Measurements from ENCODE around the gene ADAMTS17.

Gene ADAMTS17

DNA sequence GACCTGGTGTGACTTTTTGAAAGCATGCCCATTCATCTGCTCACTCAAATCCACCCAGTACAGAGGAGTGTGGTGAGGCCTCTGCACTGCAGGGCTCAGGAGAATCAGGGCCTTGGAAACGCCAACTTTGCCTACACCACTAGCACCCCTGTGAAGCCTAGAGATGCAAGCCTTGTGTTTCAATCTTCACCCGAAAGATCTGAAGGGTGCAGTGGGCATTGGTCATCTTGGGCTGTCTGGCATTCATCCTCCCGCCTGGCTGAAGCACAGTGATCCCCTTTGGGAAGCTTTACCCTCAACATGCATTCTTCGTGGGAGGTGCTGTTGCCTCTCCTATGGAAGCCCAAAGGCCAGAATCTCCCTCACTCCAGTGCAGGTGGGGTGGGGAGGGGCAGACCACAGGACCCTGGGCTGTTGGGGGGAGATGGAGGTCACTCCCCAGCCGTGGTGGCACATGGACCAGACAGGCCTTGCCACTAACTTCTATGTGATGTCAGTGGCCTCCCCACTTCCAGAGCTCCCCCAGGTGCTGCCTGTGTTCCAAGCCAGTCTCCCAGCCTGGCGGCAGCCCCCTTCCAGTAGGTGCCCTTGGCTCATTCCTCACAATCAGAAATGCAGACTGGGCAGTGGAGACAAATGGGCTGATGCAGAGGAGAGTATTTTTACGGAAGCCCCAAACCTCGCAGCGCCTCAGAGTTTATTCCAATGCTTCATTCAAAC is 92.5 kb downstream of the ADAMTS17 start:
- no peak for DNase-seq (ENCODE audit: low read depth in 2 of 2)

DNA sequence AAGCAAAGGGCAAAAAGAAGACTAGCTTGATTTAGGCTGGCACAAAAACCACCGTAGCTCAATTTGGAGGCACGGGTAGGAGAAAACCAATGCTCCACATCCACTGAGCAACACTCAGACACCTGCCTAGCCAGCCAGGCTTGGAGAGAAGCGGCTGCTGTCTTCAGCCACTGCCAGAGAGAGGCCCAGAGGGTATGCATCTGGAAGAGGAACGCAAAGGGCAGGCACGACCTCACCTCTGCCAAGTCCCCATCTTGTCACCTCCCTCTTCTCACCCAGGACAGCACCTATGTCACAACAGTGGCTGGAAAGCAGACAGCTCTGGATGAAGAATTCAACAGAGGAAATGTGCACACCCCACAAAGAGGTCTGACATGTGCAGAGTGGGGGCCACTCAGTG is 93.5 kb downstream of the ADAMTS17 start:
- DNase-seq (ENCODE audit: low read depth in 2 of 2): no peak

DNA sequence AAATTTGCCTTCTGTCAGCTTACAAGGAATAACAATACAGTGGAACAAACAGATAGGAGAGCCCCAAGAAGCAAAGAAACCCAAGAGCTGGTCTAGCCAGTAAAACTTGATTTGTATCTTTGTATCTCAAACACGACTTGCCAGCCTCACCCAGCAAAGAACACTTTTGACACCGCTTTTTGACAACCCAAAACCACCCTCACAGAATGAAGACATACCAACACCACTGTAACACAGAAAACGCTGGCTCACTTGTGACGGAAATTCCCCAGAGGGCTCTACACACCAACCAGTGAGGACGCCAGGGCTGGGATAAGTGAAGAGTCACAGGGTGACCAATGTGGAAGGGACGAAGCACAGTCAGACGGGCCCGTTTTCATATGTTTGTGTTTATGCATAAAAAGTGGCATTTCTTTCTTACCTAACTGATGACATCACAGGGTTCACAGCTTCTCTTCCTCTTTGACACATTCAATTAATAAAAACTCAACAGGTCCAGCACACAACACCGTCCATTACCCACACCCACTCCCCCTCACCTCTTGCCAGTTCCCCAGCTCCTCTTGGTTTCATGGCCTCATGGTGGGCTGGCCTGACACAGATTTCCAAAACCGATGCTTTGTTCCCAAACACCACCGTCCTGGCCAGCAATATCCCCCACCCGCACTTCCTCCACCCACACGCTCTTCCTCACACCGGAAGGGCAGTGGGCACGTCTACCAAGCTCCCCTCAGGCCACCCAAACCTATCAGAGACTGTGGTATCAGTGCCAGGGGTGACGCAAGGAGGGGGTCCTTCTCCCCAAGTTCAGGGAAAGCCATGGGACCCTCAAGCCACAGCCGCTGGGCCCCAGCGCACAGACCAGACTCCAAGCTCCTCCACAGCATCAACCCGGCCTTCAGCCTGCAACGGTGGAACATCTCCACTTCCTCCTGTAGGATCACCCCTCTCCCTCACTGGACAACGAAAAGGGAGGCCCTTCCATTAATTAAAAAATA is 94.2 kb downstream of the ADAMTS17 start:
- DNase-seq (ENCODE audit: low read depth in 2 of 2): no peak

DNA sequence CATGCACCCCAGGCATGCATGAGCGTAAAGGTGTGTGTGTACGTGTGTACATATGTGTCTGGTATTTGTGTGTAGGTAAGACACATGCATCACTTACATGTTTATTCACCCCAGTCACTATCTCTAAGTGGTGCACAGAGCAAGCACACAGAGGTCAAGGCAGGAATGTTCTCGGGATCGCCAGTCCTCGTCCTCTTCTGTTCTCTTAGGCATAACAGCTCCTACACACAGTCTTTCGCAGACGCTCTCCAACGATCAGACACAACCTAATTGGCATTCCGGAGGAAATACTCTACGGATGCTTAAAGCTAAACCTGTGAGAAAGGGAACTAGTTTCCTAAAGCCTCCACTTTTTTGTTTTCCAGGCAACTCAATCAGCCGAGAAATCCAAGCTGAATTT is 95.9 kb downstream of the ADAMTS17 start:
- DNase-seq (ENCODE audit: low read depth in 2 of 2): no peak

DNA sequence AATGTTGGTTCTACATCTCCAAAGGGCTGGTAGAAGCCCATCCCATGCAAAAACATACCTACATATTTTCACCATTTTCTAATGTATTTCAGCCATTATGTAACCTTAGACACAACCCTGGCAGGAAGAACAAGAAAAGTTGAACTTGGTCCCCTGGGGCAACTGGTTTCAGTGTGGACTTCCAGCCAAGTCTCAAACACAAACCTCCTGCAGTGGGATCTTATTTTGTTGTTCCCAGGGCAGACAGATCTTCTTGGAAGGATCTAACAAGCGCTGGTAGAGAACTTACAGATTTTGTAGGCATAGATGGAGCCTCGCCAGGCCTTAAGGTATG is 96.3 kb downstream of the ADAMTS17 start:
- no peak for DNase-seq (ENCODE audit: low read depth in 2 of 2)

DNA sequence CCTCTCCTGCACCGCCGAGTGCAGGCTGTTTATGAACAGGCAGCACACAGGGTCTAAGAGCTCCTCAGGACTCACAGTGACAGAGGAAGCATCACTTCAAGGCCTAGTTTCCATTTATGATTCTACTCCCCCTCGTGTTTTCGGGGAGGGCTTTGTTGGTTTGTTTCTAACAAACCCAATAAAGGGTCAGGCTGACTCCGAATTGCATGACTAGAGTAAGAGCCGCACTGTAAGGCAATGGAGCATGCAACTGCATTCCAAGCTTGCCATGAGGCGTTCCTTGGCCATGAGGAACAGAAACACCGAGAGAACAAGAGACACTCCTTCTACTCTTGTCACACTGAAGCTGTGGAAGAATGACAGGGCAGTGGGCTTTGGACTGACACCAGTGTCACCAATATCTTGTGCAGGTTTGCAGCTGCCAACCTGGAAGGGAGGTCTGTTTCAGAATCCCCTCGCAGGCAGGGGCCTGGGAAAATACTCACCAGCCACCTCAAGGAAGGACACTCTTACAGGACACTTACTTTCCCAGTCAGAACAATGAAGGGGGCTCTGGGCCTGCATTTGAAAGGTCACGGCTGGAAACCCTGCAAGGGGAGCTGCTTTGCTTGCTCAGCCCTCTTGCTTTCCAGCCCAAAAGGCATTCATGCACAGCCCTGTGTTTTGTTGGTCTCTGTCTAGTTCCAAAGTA is 96.8 kb downstream of the ADAMTS17 start:
- no peak for DNase-seq (ENCODE audit: low read depth in 2 of 2)

DNA sequence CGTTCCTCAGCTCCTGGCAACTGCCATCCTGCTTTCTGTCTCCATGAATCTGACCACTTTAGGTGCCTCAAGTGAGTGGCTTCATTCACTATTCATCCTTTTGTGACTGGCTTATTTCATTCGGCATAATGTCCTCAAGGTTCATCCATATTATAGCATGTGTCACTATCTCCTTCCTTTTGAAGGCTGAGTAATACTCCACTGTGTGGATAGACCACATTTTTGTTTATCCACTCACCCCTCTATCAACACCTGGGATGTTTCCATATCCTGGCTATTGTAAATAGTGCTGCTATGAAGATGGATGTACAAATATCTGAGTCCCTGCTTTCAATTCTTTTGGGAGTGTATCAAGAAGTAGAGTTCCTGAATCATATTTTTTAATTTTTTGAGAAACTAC is 98.8 kb downstream of the ADAMTS17 start:
- no peak for DNase-seq (ENCODE audit: low read depth in 2 of 2)

DNA sequence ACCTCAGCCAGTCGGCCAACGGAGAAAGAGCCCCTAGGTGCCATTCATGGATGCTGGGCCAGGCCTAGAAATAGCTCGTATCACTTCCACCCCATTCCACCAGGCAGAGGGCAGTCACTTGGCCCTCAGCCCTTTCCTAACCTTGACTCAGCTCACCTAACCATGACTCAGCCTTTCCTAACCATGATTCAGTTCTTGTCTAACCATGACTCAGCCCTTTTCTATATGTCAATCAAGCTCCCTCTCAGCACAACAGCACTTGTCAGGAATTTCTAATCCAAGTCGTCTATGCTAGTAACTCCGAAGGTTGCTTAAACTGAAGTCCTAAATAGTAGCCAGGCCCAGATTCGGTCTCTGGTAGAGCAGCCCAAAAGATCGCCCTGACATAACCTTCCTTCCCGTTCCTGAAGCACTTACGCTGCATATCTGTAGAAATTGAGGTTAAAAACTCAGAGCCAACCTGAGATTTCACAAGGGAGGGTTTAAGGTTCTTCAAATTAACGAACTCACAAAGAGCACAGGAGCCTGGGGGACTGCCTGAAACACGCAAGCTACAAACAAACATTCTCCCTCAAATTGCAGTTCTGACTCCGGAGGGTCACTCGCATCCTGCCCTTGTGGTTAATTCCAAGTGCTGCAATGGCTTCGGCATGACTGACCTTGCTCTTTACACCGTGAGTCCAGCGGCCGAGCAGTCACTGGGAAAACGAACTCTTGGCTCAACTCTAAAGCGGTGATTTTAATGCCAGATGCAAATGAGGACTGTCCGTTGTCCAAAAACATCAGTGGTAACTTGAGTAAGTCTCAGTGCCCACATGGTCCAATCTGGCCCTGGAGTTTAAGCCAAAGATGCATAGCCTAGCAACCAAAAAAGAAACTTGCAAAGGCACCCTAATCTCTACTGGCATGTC is 99.9 kb downstream of the ADAMTS17 start:
- DNase-seq (ENCODE audit: low read depth in 2 of 2): no peak

DNA sequence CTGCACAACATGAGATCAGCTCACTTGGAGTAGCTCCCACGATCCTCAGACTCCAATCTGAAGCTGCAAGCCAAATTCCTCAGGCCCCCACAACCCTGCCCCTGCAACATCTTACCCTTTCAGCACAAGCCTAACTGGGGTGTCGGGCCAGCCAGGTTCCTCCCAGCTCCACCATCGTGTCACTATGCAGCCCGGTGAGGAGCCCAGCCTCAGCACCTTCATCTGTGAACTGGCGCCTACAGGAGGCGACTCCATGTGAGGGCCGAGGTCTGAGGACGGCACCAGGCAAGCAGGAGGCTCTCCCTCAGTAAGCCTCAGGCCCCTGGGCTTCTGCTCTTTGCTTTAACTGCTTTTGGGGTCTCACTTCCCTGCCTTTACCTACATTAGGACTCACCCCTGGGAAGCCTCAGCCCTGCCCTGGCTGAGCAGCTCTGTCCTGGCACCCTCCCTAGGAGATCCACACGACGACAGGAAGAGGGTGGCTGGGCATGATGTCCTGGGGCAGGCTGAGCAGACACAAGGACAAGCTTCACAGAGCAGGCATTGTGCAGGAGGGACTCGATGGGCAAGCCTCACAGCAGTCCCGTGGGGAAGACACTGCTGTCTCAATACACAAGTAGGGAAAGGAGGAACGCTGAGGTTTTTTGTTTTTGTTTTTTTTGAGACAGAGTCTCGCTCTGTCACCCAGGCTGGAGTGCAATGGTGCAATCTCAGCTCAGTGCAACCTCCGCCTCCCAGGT is 104.6 kb downstream of the ADAMTS17 start:
- no peak for DNase-seq (ENCODE audit: low read depth in 2 of 2)

DNA sequence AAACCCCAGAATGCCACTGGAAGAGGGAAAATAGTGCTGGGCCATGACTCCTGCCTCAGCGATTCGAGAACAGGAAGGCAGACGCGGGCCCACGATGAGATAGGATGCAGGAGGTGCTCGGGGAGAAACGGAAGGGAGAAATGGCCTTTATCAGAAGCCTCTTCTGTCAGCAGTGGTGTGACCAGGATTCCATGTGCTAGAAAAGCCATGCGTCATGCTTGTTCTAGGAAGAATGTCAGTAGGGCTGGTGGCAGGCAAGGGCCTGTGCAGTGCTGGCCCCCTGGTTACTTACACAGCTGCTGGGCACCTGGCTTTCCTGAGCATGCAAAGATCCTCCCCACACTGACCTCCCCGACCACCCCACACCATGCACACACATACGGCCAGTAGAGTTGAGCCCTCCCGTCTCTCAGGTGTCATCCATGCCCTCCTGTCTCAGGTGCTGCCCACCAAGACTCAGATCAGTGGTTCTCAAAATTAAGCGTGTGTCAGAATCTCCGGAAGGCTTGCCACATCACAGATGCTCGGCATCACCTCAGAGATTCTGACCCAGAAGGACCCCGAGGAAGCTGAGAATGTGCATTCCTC is 106.7 kb downstream of the ADAMTS17 start:
- no peak for DNase-seq (ENCODE audit: low read depth in 2 of 2)

DNA sequence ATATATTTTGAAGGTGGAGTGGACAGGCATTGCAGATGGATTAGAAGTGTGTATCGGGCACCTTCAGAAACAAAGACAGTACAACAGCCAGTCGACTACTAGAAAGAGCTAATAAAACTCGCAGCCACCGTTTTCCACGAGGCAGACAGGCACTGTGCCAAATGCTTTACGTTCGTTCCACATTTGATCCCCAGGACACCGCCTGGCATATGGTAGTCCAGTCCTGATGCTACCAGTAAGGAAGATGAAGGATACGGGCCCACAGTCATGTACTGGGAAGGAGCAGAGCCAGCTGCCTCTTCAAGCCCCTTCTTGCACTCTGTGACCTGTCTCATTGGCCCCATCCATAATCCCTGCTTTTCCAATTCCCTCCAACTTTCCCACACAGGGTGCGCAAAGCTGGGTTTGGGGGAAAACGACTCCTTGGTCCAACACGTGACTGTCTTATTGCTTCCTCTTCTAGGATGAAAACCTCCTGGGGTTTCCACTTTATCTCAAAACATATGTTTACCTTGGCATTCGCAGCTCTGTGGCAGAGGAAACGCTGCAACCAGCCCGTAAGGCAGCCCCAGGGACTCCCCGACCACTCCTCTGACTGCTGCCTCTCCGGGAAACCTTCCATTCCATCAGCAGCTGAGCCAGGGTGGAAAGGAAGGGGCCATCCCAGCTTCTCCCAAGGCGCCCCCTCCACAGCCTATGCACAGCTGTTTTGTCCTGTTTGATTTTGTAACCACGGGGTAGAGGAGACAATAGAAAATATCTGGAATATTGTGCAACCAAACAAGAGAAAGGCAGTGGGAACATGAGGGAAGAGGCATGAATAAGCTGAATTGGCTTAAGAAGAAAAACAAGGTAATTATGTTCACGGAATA is 107.4 kb downstream of the ADAMTS17 start:
- DNase-seq (ENCODE audit: low read depth in 2 of 2): no peak

DNA sequence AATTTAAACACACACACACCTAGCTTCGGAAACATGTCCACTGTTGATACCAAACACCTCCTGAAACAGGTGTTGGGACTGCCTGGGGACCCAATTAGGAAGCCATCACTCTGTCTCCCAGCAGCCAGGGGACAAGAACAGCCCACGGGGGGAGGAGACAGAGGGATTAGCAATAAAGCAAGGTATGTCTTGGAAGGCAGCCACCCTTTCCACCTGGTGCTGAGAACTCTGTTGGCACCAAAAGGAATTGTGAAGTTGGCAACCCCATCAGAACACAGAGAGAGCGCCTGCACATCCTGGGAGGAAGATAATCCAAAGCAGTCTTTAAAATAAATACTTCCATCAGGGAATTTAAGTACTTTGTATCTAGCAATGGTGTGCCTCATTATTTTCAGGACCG is 111.0 kb downstream of the ADAMTS17 start:
- DNase-seq (ENCODE audit: low read depth in 2 of 2): no peak

DNA sequence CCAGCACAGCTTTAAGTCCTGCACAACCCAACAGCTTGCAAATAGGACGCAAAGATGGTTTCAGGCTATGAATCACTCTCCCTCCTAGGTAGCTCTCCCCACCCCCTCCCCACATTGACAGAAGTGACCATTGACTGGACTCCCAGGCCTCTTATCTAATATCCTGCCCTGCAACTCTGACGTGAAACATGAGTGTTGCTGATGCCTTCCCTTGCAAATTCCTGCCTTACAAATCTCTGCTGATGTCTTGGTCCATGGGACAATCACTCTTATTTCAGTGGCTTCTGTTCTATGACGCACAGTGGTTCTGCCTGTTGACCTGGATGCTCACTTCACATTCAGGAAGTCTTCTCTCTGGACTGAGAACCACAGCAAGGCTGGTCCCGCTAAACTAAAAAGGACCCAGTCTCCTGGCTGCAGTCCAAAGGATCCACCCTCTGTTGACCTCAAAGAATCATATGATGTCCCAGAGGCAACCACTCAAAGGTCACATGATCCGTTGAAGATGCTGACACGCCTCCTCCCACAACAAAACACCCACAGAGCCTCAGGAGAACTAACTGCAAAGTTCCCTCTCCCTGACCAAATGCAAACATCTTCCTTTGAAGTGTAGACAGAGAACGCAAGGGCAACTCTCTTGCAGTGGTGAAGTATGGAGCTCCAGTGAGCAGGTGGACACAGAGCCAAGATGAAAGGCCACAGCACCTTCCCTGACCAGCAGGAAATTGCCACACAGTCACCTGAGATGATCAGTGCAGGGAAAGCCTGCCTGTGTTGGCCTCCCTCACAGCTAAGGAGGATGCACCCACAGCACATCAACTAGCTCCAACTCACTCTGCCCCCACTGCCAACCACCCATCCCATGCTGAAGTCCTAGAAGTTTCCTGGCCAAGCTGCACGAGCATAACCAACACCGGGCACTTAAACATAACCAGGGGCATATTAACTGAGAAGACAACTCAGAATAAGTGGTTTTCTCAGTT is 112.3 kb downstream of the ADAMTS17 start:
- no peak for DNase-seq (ENCODE audit: low read depth in 2 of 2)

DNA sequence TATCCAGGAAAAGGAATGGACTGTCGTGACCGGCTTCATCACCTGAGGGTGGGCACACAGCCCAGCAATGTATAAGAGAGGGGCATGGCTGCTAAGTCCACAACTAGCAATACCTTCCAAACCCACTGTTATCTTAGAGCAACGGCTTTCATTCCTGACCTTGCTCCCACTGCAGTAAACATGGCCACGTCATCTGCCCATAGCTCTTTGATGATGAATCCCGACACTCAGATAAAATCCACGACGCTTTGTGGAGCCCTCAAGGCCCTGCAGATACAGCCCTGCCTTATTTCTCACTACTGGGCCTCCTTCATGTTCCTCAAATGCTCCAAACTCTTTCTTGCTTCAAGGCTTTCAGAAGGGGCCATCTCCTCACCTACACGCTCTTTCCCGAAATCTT is 114.0 kb downstream of the ADAMTS17 start:
- no peak for DNase-seq (ENCODE audit: low read depth in 2 of 2)

DNA sequence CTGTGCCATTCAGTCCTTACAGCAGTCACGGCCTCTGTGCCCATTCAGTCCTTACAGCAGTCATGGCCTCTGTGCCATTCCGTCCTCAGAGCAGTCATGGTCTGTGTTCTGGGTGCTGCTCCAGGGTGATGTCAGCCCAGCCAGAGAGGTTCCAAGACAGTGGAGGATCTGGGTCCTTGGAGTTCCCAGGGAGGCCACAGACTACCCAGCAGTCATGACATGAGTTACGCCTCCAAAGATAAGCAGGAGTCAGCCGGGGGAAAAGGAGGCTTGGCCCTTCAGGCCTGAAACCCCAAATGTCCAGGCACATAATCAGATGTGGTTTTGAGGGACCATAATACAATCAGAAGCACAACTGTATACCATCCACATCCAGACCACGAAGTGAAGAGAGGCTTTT is 115.7 kb downstream of the ADAMTS17 start:
- DNase-seq (ENCODE audit: low read depth in 2 of 2): no peak

DNA sequence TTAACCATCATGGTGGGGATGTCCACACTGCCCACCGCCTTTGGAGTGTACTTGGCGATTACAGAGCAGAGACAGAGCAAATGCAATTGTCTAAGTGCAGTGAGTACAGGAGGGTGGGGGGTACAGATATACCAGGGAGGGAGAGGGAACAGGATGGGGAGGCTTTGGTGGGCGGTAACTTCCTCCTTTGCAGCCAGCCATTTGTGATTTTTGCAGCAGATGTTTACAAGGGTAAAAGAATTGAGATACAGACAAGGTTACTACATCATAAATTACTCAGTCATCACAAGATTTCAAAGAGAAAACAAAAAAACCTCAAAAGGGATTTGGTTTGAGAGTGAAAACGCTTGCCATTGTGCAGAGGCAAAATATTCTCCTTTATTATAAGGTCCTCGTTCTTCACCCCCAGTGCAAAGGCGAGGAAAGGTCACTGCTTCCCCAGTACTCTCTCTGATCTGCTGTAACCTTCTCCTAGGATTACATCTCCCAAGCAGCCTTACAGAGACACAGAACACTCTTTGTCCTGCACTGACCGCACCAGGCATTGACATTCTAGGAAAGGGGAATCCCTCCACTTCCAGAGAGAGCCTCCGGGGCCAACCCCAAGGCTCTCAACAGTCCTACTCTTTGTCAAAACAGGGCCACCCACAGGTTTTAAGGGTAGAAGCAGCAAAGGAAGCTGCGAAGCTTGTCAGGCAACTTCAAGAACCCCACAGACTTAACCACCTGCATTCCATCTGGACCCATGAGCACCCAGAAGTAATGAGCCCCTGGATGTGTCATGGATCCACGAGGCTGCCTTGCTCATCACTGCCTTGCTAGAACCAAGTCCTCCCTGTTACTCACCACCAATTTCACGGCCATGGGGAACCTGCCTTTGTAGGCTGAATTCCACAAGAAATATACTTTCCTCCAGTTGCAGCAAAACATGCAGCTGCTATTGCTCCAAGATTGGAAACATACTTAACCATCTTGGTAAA is 117.3 kb downstream of the ADAMTS17 start:
- DNase-seq (ENCODE audit: low read depth in 2 of 2): no peak

DNA sequence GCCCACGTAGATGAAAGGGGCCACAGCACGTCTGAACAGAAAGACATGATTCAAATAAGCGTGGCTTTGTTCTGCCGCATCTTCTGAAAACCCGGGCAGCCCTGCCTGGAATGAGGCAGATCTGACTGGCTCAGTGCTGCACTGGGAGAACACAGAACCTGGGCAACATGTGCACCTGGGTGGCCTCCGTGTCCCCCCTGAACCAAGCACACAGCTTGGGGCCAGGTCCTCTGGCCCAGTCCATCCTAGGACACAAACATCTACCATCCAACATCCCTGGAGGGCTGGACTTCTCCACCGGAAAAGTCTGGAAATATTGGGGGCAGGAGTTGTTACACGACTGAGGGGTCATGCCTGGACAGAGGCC is 119.4 kb downstream of the ADAMTS17 start:
- no peak for DNase-seq (ENCODE audit: low read depth in 2 of 2)
